Neuronal stem cell (in vitro differentiated cells): ENCODE results near the gene VSX2.
A peak's percentile ranks its signal among the peaks of the same experiment; 100 is the strongest.

Experiments used
- DNase-seq: peaks from one replicate; pipeline ENCODE4 v3.0.0-alpha.2; 2013; ENCODE audit warnings: low spot score
- H2AFZ ChIP-seq: one replicate; pipeline ENCODE4 v1.6.1; 2013; ENCODE audit warnings: mild to moderate bottlenecking, low read length, inconsistent platforms
- H2AK5ac ChIP-seq: 2 replicates; pipeline ENCODE4 v1.6.1; 2013; ENCODE audit warnings: low read depth, mild to moderate bottlenecking, inconsistent platforms, low read length, moderate library complexity, mixed read lengths
- H2BK120ac ChIP-seq: 2 replicates; pipeline ENCODE4 v1.6.1; 2013; ENCODE audit warnings: low read depth, mild to moderate bottlenecking, inconsistent platforms, low read length, moderate library complexity, mixed read lengths
- H2BK12ac ChIP-seq: one replicate; pipeline ENCODE4 v1.6.1; 2013; ENCODE audit warnings: low read length, inconsistent platforms
- H2BK15ac ChIP-seq: 2 replicates; pipeline ENCODE4 v1.6.1; 2013; ENCODE audit warnings: mild to moderate bottlenecking, low read length, inconsistent platforms, mixed read lengths
- H2BK5ac ChIP-seq: one replicate; pipeline ENCODE4 v1.6.1; 2013; ENCODE audit warnings: inconsistent platforms, mild to moderate bottlenecking, low read length, moderate library complexity
- H3K14ac ChIP-seq: one replicate; pipeline ENCODE4 v1.6.1; 2013; ENCODE audit warnings: low read length, inconsistent platforms
- H3K18ac ChIP-seq: 2 replicates; pipeline ENCODE4 v1.6.1; 2013; ENCODE audit warnings: low read length, inconsistent platforms
- H3K23ac ChIP-seq: 2 replicates; pipeline ENCODE4 v1.6.1; 2013; ENCODE audit warnings: low read depth, mild to moderate bottlenecking, mixed read lengths, low read length, inconsistent platforms; ENCODE audit not compliant: poor library complexity
- H3K27ac ChIP-seq: replicated peaks from 3 replicates; pipeline ENCODE4 v1.5.1; 2013; ENCODE audit warnings: low read length, inconsistent platforms
- H3K27me3 ChIP-seq, 3 experiments: 2 replicates each; pipeline ENCODE4 v1.6.1; 2013; ENCODE audit warnings: low read length in 3 of 3, mild to moderate bottlenecking in 2 of 3, inconsistent platforms in 1 of 3, low read depth in 1 of 3, mixed read lengths in 1 of 3, moderate library complexity in 1 of 3; ENCODE audit not compliant: control insufficient read depth in 3 of 3, insufficient read depth in 3 of 3
- H3K36me3 ChIP-seq, 2 donors: replicated peaks in 1 of 2; 2 replicates each; pipeline ENCODE4 v1.6.1; 2013; ENCODE audit warnings: low read length in 2 of 2; ENCODE audit not compliant: control insufficient read depth in 2 of 2, insufficient read depth in 2 of 2
- H3K4ac ChIP-seq: 2 replicates; pipeline ENCODE4 v1.6.1; 2013; ENCODE audit warnings: inconsistent platforms, mild to moderate bottlenecking, low read length, moderate library complexity
- H3K4me1 ChIP-seq, 2 donors: 1 replicate in 1 of 2; 2 replicates in 1 of 2; pipeline ENCODE4 v1.6.1; 2013; ENCODE audit warnings: low read length in 2 of 2, low read depth in 1 of 2; ENCODE audit not compliant: control insufficient read depth in 2 of 2, insufficient read depth in 1 of 2
- H3K4me2 ChIP-seq: one replicate; pipeline ENCODE4 v1.6.1; 2013; ENCODE audit warnings: mild to moderate bottlenecking, low read length, inconsistent platforms; ENCODE audit not compliant: insufficient read depth, poor library complexity, severe bottlenecking
- H3K4me3 ChIP-seq, 2 donors: 2 replicates each; pipeline ENCODE4 v1.5.1; 2013; ENCODE audit warnings: low read length in 2 of 2, mild to moderate bottlenecking in 2 of 2, inconsistent platforms in 1 of 2, moderate library complexity in 1 of 2
- H3K79me1 ChIP-seq: one replicate; pipeline ENCODE4 v1.6.1; 2013; ENCODE audit warnings: low read depth, mild to moderate bottlenecking, inconsistent platforms, low read length, moderate library complexity
- H3K9ac ChIP-seq: one replicate; pipeline ENCODE4 v1.6.1; 2013; ENCODE audit warnings: mild to moderate bottlenecking, low read depth, low read length, inconsistent platforms; ENCODE audit not compliant: poor library complexity
- H3K9me3 ChIP-seq, 2 donors: replicated peaks in 1 of 2; 2 replicates each; pipeline versions ENCODE3 to v1.6.1; 2013; ENCODE audit warnings: low read length in 2 of 2, mild to moderate bottlenecking in 2 of 2, inconsistent platforms in 1 of 2, low read depth in 1 of 2, mixed read lengths in 1 of 2, moderate library complexity in 1 of 2; ENCODE audit not compliant: control insufficient read depth in 2 of 2, insufficient read depth in 1 of 2
- H4K8ac ChIP-seq: one replicate; pipeline ENCODE4 v1.6.1; 2013; ENCODE audit warnings: low read depth, mild to moderate bottlenecking, inconsistent platforms, low read length, moderate library complexity
- H4K91ac ChIP-seq: one replicate; pipeline ENCODE4 v1.6.1; 2013; ENCODE audit warnings: low read length, low read depth, mild to moderate bottlenecking, inconsistent platforms; ENCODE audit not compliant: poor library complexity
- WGBS, 2 donors: extraction: QIAGEN DNeasy Blood & Tissue Kit; methylation state at CpG; one replicate each; pipeline ENCODE4 v1.1.7; 2013; ENCODE audit warnings: missing lambda C conversion rate in 2 of 2, mixed read lengths in 1 of 2; ENCODE audit not compliant: insufficient read length in 2 of 2, insufficient replicate concordance in 1 of 2; ENCODE audit errors: extremely low coverage in 2 of 2; 5-methylcytosine and 5-hydroxymethylcytosine counted together

The VSX2 gene

DNA sequence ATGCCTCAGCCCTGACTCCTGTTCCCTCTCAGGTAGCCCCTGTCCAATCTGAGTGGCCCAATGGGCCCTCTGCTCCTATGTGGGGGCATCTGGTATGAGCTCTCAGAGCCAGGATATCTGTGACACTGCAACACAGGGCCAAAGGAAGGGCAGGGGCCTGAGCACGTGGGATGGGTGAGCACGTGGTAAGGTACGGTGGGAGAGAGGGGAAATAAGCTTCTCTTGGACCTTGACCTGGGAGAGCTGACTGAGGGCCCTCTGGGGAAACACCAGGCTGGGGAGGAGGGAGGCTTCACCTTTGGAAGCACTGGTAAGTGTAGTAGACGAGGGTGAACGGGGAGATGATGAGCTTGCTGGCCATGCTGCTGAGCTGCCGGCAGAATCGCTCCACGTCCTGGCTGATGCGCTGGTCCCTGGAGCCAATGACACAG, 56.8 kb downstream of the VSX2 start:
- Histone ChIP-seq H2BK15ac (no peak overlapping the region), H4K91ac (no peak overlapping the region), H3K27ac (no peak overlapping the region), H2AK5ac (no peak overlapping the region), H3K4ac (no peak overlapping the region), H3K36me3 (peaks cover 46 to 89% of the 10 kb centered on the region in 2 donors), H3K79me1 (peaks cover 16% of the 10 kb centered on the region), H2BK12ac (no peak overlapping the region), H3K9me3 (no peaks in the 10 kb centered on the region), H3K23ac (no peak overlapping the region), H3K18ac (no peak overlapping the region), H3K27me3 (no peaks in the 10 kb centered on the region), H2AFZ (no peak overlapping the region), H4K8ac (no peak overlapping the region), H3K4me1 (peaks cover 0 to 12% of the 10 kb centered on the region in 2 donors), H3K14ac (no peak overlapping the region), H2BK5ac (no peak overlapping the region), H3K4me3 (no peak overlapping the region), H3K4me2 (no peak overlapping the region), H3K9ac (peak overlapping the region; percentile 0), H2BK120ac (no peak overlapping the region)
- WGBS, 2 donors: no CpG with 5 or more reads among the region's 9 CpGs
- no peak for DNase-seq

DNA sequence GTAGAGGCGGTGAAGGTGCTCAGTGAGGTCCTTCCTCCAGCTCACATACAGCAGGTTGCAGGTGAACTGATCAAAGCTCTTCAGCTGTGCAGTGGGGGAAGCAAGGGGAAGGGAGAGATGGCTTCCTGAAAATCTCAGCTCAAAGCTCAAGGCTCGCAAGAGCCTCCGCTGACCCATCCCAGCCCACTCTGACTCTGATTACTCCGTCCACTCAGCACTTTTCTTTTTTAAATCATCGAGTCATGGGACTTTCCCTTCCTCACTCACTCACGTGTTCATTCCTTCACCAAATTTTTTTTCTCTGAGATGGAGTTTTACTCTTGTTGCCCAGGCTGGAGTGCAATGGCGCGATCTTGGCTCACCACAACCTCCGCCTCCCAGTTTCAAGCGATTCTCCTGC, 58.7 kb downstream of the VSX2 start:
- Histone ChIP-seq H2AFZ (no peak overlapping the region), H3K4ac (no peak overlapping the region), H2BK120ac (no peak overlapping the region), H2BK5ac (no peak overlapping the region), H3K36me3 (peaks cover 28 to 69% of the 10 kb centered on the region in 2 donors), H4K91ac (no peak overlapping the region), H2AK5ac (no peak overlapping the region), H3K4me2 (no peak overlapping the region), H3K14ac (no peak overlapping the region), H3K4me3 (no peak overlapping the region), H4K8ac (no peak overlapping the region), H2BK12ac (no peak overlapping the region), H3K9ac (no peak overlapping the region), H3K9me3 (no peaks in the 10 kb centered on the region), H2BK15ac (no peak overlapping the region), H3K27ac (no peak overlapping the region), H3K27me3 (no peaks in the 10 kb centered on the region), H3K4me1 (peaks cover 4 to 12% of the 10 kb centered on the region in 2 donors), H3K23ac (no peak overlapping the region), H3K18ac (no peak overlapping the region), H3K79me1 (peaks cover 11% of the 10 kb centered on the region)
- no peak for DNase-seq
- no CpG with 5 or more reads among the region's 10 CpGs for WGBS, 2 donors

- H4K91ac ChIP-seq: no peak overlapping the region
- H2AK5ac ChIP-seq: no peak overlapping the region
- H3K4me1 ChIP-seq: peaks cover 4 to 12% of the 10 kb centered on the region in 2 donors
- H3K27ac ChIP-seq: peak overlapping the region; percentile 83
- no peak overlapping the region for H2AFZ ChIP-seq
- no peak overlapping the region for H2BK15ac ChIP-seq
- no peak overlapping the region for H3K4me2 ChIP-seq
- no peak overlapping the region for H3K4ac ChIP-seq
- no peak overlapping the region for H2BK120ac ChIP-seq
- H2BK5ac ChIP-seq: no peak overlapping the region
- WGBS, 2 donors: no CpG with 5 or more reads among the region's 10 CpGs
- no peak overlapping the region for H3K23ac ChIP-seq
- peaks cover 25 to 60% of the 10 kb centered on the region in 2 donors for H3K36me3 ChIP-seq
- no peak overlapping the region for H2BK12ac ChIP-seq
- no peak overlapping the region for H3K14ac ChIP-seq
- H3K18ac ChIP-seq: peak overlapping the region; percentile 11
- H3K4me3 ChIP-seq: no peak overlapping the region
- no peak overlapping the region for H3K9ac ChIP-seq
- H3K27me3 ChIP-seq: no peaks in the 10 kb centered on the region
- peaks cover 7% of the 10 kb centered on the region for H3K79me1 ChIP-seq
- DNase-seq: peak; percentile 27
- no peak overlapping the region for H4K8ac ChIP-seq
- no peaks in the 10 kb centered on the region for H3K9me3 ChIP-seq
Measured at GRCh38 chr14:74299061-74299545, 59.9 kb downstream of the VSX2 start.

- Histone ChIP-seq H2AK5ac (no peak overlapping the region), H2BK5ac (no peak overlapping the region), H3K18ac (no peak overlapping the region), H2AFZ (no peak overlapping the region), H3K9ac (no peak overlapping the region), H3K27me3 (no peaks in the 10 kb centered on the region), H3K14ac (no peak overlapping the region), H3K23ac (no peak overlapping the region), H3K4me2 (peak overlapping the region; percentile 72), H3K9me3 (no peaks in the 10 kb centered on the region), H3K4ac (no peak overlapping the region), H4K8ac (no peak overlapping the region), H3K27ac (no peak overlapping the region), H3K4me3 (peak overlapping the region; percentile 83 to 98), H2BK120ac (no peak overlapping the region), H3K36me3 (peaks cover 14 to 37% of the 10 kb centered on the region in 2 donors), H3K79me1 (peaks cover 5% of the 10 kb centered on the region), H4K91ac (no peak overlapping the region), H2BK15ac (no peak overlapping the region), H3K4me1 (peaks cover 4 to 12% of the 10 kb centered on the region in 2 donors), H2BK12ac (no peak overlapping the region)
- no peak for DNase-seq
- WGBS, 2 donors: no CpG with 5 or more reads among the region's 22 CpGs
Measured at GRCh38 chr14:74301594-74302151, 62.4 kb downstream of the VSX2 start.
